ENCODE measurements around the gene RWDD3.

Gene RWDD3

GRCh38 chr1:95284420-95284819, 50.4 kb downstream of the RWDD3 start:
- DNase-seq (ENCODE audit: low read depth), result no peak

- DNase-seq (ENCODE audit: low read depth), result no peak
Measured at GRCh38 chr1:95286479-95286878, 52.5 kb downstream of the RWDD3 start.

GRCh38 chr1:95287081-95287480, 53.1 kb downstream of the RWDD3 start:
- no peak for DNase-seq (ENCODE audit: low read depth)

- no peak for DNase-seq (ENCODE audit: low read depth)
Measured at GRCh38 chr1:95287825-95288224, 53.8 kb downstream of the RWDD3 start.

All from GM04504 (cell line).